Stimulated activated CD4-positive, alpha-beta T cell treated with anti-CD3 and anti-CD28 coated beads, Interleukin-12 subunit alpha, Interleukin-12 subunit beta, amount 100 ng/mL, for 4 hours (primary cell): Measurements from ENCODE around the gene MOV10L1.
"Not testable (repeated sequence)": the region's sequence is repeated elsewhere in the genome, so short reads cannot be mapped to it uniquely, and the experiment has no call there.

Experiments used
- DNase-seq: peaks from one replicate; pipeline ENCODE4 v3.0.0-alpha.2; 2020

Gene MOV10L1

DNA sequence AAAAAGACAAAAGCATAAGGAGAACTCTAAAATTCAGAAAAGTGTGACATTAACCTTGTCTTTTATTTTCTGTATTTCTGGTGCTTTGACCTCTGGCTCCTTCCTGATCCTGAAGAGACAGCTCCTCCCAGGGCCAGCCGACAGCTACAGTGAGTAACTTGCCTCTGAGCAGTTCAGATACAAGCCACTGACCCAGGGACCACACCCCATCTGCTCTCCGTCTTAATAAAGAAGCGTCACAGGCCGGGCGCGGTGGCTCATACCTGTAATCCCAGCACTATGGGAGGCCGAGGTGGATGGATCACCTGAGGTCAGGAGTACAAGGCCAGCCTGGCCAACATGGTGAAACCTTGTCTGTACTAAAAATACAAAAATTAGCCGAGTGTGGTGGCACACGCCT, 11.0 kb upstream of the MOV10L1 start:
- DNase-seq = no peak

- DNase-seq = no peak
Measured at GRCh38 chr22:50080077-50080465, 9.7 kb upstream of the MOV10L1 start.

- DNase-seq = no peak
Measured at GRCh38 chr22:50081426-50082196, 8.2 kb upstream of the MOV10L1 start.

DNA sequence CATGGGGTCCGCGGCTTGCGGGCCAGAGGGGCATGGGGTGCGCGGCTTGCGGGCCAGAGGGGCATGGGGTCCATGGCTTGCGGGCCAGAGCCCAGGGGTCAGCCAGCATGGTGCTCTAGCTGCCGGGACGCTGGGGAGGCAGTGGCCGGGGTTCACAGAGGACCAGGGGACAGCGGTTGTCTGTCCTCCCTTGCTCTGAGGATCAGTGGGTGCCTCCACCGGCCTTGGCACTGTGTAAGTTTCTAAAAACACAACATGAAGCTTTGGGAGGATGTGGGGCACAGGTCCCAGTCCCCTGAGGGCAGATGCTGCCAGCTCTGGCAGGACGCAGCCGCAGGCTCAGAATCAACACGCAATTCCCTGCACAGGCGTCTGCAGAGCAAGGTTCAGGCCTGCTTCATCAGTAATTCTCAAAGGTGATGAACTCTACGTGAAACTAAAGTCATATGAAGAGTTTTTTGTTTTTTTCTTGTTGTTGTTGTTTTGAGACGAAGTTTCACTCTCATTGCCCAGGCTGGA, 7.5 kb upstream of the MOV10L1 start:
- no peak for DNase-seq

- DNase-seq = no peak
Measured at GRCh38 chr22:50082961-50083461, 6.8 kb upstream of the MOV10L1 start.

DNA sequence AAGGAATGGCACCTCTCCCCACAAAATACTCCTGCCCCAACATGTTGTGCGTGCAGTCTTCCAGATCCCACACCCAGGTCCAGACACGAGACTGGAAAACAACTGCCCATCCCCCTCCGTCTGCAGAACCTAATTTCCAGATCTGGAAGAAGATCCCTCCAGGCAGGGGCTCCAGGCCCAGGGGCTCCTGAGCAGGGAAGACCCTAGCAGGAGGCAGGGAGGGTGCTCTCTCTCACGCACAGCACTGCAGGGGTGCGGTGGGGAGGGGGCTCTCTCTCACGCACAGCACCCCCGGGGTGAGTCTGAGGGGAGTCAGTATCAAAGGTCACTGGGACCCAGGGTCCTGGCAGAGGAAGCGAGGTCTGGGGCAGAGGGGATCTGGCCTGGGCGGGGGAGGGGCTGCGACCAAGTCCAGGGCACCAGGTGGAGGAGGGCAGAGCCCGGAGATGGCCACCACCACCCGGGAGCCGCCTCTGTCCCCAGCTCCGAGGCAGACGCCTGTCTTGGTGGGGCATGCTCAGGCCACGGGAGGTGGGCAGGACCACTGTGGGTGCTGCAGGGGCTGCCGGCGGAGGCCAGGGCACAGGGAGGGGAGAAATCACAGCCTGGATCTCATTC, 6.2 kb upstream of the MOV10L1 start:
- DNase-seq = no peak

DNA sequence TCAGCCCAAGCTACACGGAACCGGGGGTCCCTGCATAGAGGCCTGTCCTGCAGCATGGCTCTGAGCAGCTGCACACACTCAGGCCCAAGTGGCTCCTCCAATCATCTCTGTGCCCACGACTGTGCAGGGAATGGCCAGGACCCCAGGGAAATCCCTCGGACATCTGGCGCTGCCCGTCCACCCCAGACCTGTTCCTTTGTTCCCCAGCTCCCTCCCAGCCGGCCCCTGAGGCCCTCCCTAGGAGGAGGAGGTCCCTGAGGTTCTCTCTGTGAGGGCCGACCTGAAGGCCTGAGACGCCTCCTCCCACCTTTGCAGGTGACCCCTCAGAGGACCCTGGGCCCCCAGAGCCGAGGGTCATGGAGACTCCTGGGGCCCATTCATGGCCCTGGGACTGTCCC, 5.7 kb upstream of the MOV10L1 start:
- DNase-seq = no peak

- DNase-seq = no peak
Measured at GRCh38 chr22:50084614-50085021, 5.2 kb upstream of the MOV10L1 start.

- DNase-seq = no peak
Measured at GRCh38 chr22:50085211-50085972, 4.4 kb upstream of the MOV10L1 start, which contains the start of gene MLC1. Gene MLC1 (minus strand): TSS chr22:50085426. CDS start chr22:50084902, 524 bp downstream.

- no peak for DNase-seq
Measured at GRCh38 chr22:50086526-50086925, 3.3 kb upstream of the MOV10L1 start.

- DNase-seq = not testable (repeated sequence)
Measured at GRCh38 chr22:50086975-50087374, 2.8 kb upstream of the MOV10L1 start.

DNA sequence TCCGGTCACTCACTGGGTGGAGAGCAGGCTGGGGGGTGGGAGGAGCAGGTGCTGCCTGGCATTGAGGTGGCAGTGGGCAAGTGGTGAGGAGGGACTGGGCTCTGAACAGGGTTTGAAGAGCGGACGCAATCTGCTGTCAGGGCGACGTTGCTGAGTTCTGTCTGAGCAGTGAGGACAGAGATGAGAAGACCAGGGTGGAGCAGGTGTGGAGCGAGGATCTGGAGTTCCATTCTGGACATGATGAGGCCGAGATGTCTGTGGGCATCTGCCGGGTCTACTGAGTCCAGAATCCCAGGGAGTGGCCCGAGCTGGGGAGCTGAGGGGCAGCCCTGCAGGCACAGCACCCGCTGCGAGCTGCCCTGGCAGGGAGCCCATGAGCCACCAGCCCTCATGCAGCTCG, 2.2 kb upstream of the MOV10L1 start:
- DNase-seq = no peak

GRCh38 chr22:50088096-50088495, 1.7 kb upstream of the MOV10L1 start:
- no peak for DNase-seq

DNA sequence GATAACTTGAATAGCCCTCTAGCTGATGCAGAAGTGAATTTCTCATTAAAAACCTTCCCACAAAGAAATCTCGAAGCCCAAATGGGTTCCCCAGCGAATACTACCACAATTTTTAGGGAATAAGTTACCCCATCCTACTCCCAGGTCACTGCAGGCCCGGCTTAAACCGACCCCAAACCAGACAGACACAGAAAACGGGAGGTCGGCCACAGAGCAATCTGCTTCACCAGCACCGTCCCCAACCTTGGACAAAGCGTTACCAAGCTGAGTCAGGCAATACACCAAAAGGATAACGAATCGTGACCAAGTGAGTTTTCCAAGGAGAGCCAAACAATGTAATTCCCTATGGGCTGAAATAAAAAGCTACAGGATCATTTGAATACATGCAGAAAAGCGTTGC, 575 bp upstream of the MOV10L1 start:
- DNase-seq = no peak

- DNase-seq = no peak
Measured at GRCh38 chr22:50090412-50090714, 557 bp downstream of the MOV10L1 start.

- no peak for DNase-seq
Measured at GRCh38 chr22:50091092-50091768, 1.4 kb downstream of the MOV10L1 start.

DNA sequence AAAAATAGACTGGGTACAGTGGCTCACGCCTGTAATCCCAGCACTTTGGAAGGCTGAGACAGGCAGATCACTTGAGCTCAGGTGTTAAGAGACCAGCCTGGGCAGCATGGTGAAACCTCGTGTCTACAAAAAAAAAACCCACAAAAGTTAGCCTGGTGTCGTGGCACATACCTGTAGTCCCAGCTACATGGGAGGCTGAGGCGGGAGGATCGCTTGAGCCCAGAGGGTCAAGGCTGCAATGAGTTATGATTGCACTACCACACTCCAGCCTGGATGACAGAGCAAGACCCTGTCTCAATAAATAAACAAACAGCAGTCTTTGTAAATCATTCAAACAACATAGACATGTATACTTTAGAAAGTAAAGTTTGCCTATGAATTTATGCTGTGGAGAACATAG, 2.5 kb downstream of the MOV10L1 start:
- DNase-seq = no peak

- no peak for DNase-seq
Measured at GRCh38 chr22:50098052-50098451, 8.2 kb downstream of the MOV10L1 start.

DNA sequence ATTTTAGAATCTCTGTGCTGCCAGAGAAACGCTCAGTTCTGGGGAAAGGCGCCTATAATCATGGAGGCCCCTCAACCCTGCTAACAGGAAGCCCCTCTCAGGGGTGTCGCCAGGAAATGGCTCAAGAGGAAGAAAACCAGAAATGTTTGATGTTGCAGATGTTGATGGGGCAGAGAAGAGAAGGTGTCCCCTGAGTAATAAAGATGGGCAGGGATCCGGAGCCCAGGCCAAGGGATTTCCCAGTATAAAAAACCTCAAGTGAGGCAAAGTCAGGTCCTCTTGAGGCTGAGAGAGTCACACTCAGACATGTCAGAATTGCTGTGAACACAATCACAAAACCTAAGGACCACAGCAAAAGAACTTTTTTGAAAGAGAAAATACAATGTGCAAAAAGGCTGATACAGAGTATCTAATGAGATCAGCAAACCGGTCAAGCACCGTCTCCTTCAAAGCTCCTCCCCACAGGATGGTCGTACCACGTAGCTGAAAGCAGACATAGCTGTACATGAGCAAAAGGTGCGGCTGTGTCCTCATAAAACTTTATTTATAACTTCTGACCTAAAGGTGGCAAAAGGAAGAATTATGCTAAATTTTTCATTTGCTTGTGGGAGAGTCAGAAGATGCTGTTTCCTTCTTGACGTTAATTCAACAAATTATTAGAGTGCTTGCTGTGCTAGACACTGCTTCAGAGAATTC, 12.2 kb downstream of the MOV10L1 start:
- no peak for DNase-seq

GRCh38 chr22:50102946-50103345, 13.1 kb downstream of the MOV10L1 start:
- DNase-seq = no peak

DNA sequence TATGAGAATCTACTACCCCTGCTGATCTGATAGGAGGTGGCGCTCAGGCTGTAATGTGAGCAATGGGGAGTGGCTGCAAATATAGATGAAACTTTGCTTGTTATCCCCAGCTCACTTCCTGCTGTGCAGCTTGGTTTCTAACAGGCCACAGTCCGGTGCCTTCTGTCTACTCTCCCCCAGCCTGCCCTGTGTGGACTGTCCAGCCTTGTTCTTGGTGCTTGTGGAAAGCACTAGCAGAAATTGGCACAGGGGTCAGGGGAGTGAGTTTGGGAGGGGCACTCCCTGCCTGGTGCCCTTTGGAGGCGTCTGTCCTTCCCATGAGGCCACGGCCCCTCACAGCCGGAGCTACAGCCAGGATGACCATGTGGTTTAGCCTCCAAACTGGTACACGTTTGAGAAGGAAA, 14.3 kb downstream of the MOV10L1 start:
- no peak for DNase-seq
